Measurements from ENCODE around the gene ZNF429.

The ZNF429 gene

GRCh38 chr19:21603431-21604231 lies 98.2 kb downstream of the ZNF429 start:
- Histone ChIP-seq H3K27me3 (no peaks in the 10 kb centered on the region), H3K4me2 (peak overlapping the region; percentile 94), H3K27ac (peak overlapping the region; percentile 91; the same call in 1 of the 2 replicates), H3K4me3 (no peak overlapping the region), H3K9ac (no peak overlapping the region), H3K36me3 (no peaks in the 10 kb centered on the region), H3K9me3 (no peaks in the 10 kb centered on the region), H3K4me1 (peaks cover 16% of the 10 kb centered on the region; the same call in 1 of the 2 replicates), H4K20me1 (no peaks in the 10 kb centered on the region)
- no peak for TF ChIP-seq Cebpa-rat (IDR thresholded peaks at IDR 0.05)

GRCh38 chr19:21604351-21604926 lies 99.0 kb downstream of the ZNF429 start:
- H3K4me3 ChIP-seq, result peak overlapping the region; percentile 66
- no peak for TF ChIP-seq Cebpa-rat (IDR thresholded peaks at IDR 0.05)
- H3K27ac ChIP-seq, result peak overlapping the region; percentile 91

More at GRCh38 chr19:21604351-21604926, 99.0 kb downstream of the ZNF429 start:
- no peaks in the 10 kb centered on the region for H3K27me3 ChIP-seq
- H3K9me3 ChIP-seq, result no peaks in the 10 kb centered on the region
- peaks cover 16% of the 10 kb centered on the region; the same call in 1 of the 2 replicates for H3K4me1 ChIP-seq
- peak overlapping the region; percentile 94 for H3K4me2 ChIP-seq
- H3K36me3 ChIP-seq, result no peaks in the 10 kb centered on the region
- peak overlapping the region; percentile 85 for H3K9ac ChIP-seq
- H4K20me1 ChIP-seq, result no peaks in the 10 kb centered on the region
